GM19397 (cell line): Measurements from ENCODE around the gene SIM1.

ENCODE experiments used
- ATAC-seq: cut with Tn5 transposase; IDR thresholded peaks from one replicate; pipeline ENCODE4 v1.9.1; 2021; ENCODE audit warnings: mild to moderate bottlenecking, moderate library complexity; ENCODE audit not compliant: unreplicated experiment

Gene SIM1

GRCh38 chr6:100470422-100471120, 5.8 kb upstream of the SIM1 start:
- ATAC-seq, result no peak

GRCh38 chr6:100469101-100469859, 4.6 kb upstream of the SIM1 start:
- ATAC-seq, result no peak

GRCh38 chr6:100468016-100468622, 3.4 kb upstream of the SIM1 start:
- no peak for ATAC-seq

- no peak for ATAC-seq
Measured at GRCh38 chr6:100467129-100468015, 2.7 kb upstream of the SIM1 start.

GRCh38 chr6:100466410-100467128, 1.8 kb upstream of the SIM1 start:
- ATAC-seq, result no peak

- no peak for ATAC-seq
Measured at GRCh38 chr6:100465701-100466409, 1.1 kb upstream of the SIM1 start.

- ATAC-seq, result no peak
Measured at GRCh38 chr6:100464162-100464851, 414 bp downstream of the SIM1 start.

GRCh38 chr6:100463630-100464161, 1.0 kb downstream of the SIM1 start:
- ATAC-seq, result no peak

GRCh38 chr6:100462706-100463629, 1.8 kb downstream of the SIM1 start:
- ATAC-seq, result no peak

GRCh38 chr6:100461917-100462705, 2.6 kb downstream of the SIM1 start:
- ATAC-seq, result no peak

- no peak for ATAC-seq
Measured at GRCh38 chr6:100461278-100461916, 3.3 kb downstream of the SIM1 start.

- ATAC-seq, result no peak
Measured at GRCh38 chr6:100460650-100461204, 4.0 kb downstream of the SIM1 start.

GRCh38 chr6:100459592-100460184, 5.0 kb downstream of the SIM1 start:
- ATAC-seq, result no peak

GRCh38 chr6:100458841-100459591, 5.7 kb downstream of the SIM1 start:
- no peak for ATAC-seq

GRCh38 chr6:100457311-100457990, 7.3 kb downstream of the SIM1 start:
- no peak for ATAC-seq
